ENCODE data around the gene SAMD14. TPM values are rescaled to one million over a fixed set of nuclear protein-coding genes. Genes with fewer than 3 reads are reported as not detected.

The SAMD14 gene
- total and polyA plus RNA-seq, 10 of the 15 experiments (the other 5 are each of a cell fraction or from before 2014, with no cell fraction given): 0.06 to 1.7 (median 0.25) TPM; not detected in 3

GRCh38 chr17:50161023-50161910, 31.3 kb upstream of the SAMD14 start (continued):
- TF ChIP-seq ZBTB33 (IDR thresholded peaks at IDR 0.05) (no peak), CUX1 (IDR thresholded peaks at IDR 0.05; ENCODE audit: insufficient replicate concordance, low read depth, low read length) (no peak), EED (IDR thresholded peaks at IDR 0.05; ENCODE audit: low read depth) (no peak), ZNF687 (IDR thresholded peaks at IDR 0.05) (0 out of 2 replicates have a peak, but pooled peaks have one; percentile 43), RB1 (IDR thresholded peaks at IDR 0.05; ENCODE audit: borderline replicate concordance) (peak; percentile 87; the same call in 1 of the 2 replicates), FOXM1 (IDR thresholded peaks at IDR 0.05; ENCODE audit: low read depth, low read length) (no peak), ZNF217 (IDR thresholded peaks at IDR 0.05) (no peak), SIN3A (IDR thresholded peaks at IDR 0.05; ENCODE audit: low read depth, low read length) (0 out of 2 replicates have a peak, but pooled peaks have one; percentile 38), ZNF622 (IDR thresholded peaks at IDR 0.05) (no peak), MTA2 (IDR thresholded peaks at IDR 0.05; ENCODE audit: low read depth) (peak; percentile 16; the same call in 1 of the 2 replicates)
- TF ChIP-seq, protein P1, sequence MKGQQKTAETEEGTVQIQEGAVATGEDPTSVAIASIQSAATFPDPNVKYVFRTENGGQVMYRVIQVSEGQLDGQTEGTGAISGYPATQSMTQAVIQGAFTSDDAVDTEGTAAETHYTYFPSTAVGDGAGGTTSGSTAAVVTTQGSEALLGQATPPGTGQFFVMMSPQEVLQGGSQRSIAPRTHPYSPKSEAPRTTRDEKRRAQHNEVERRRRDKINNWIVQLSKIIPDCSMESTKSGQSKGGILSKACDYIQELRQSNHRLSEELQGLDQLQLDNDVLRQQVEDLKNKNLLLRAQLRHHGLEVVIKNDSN (IDR thresholded peaks at IDR 0.05; ENCODE audit: borderline replicate concordance, extremely low read length, insufficient read depth, low read depth, low read length): no peak
- TF ChIP-seq, protein P2, sequence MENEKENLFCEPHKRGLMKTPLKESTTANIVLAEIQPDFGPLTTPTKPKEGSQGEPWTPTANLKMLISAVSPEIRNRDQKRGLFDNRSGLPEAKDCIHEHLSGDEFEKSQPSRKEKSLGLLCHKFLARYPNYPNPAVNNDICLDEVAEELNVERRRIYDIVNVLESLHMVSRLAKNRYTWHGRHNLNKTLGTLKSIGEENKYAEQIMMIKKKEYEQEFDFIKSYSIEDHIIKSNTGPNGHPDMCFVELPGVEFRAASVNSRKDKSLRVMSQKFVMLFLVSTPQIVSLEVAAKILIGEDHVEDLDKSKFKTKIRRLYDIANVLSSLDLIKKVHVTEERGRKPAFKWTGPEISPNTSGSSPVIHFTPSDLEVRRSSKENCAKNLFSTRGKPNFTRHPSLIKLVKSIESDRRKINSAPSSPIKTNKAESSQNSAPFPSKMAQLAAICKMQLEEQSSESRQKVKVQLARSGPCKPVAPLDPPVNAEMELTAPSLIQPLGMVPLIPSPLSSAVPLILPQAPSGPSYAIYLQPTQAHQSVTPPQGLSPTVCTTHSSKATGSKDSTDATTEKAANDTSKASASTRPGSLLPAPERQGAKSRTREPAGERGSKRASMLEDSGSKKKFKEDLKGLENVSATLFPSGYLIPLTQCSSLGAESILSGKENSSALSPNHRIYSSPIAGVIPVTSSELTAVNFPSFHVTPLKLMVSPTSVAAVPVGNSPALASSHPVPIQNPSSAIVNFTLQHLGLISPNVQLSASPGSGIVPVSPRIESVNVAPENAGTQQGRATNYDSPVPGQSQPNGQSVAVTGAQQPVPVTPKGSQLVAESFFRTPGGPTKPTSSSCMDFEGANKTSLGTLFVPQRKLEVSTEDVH (IDR thresholded peaks at IDR 0.05; ENCODE audit: low read depth, partially characterized antibody): no peak

Measured in GM12878 (cell line).